Neural cell (in vitro differentiated cells): Measurements from ENCODE around the gene LYRM2. TPM values are rescaled to one million over a fixed set of nuclear protein-coding genes. Genes with fewer than 3 reads are reported as not detected.

Source experiments
- H2AFZ ChIP-seq: fragments of 200-600, 300-800 bp; sonication (generic), shearing (Covaris generic); 2 replicates; pipeline ENCODE4 v1.6.0; 2014; ENCODE audit warnings: low read depth, mild to moderate bottlenecking, antibody characterized with exemption, low read length, moderate library complexity
- H3F3A ChIP-seq: fragments of 200-600 bp; shearing (Covaris generic); 2 replicates; pipeline ENCODE4 v1.6.1; 2016; ENCODE audit warnings: mild to moderate bottlenecking, moderate library complexity, mixed read lengths, antibody characterized with exemption, low read length; ENCODE audit not compliant: insufficient read depth, poor library complexity, severe bottlenecking
- H3K27ac ChIP-seq: fragments of 200-600, 300-800 bp; sonication (generic), shearing (Covaris generic); 2 replicates; pipeline ENCODE4 v1.5.1; 2014; ENCODE audit warnings: mild to moderate bottlenecking, low read length, moderate library complexity
- H3K27me3 ChIP-seq: fragments of 300-800, 200-600 bp; sonication (generic), shearing (Covaris generic); 2 replicates; pipeline ENCODE4 v1.6.0; 2014; ENCODE audit warnings: mild to moderate bottlenecking, low read depth, low read length, moderate library complexity; ENCODE audit not compliant: insufficient read depth
- H3K36me3 ChIP-seq: fragments of 300-800, 200-600 bp; sonication (generic), shearing (Covaris generic); 2 replicates; pipeline ENCODE4 v1.5.1; 2014; ENCODE audit warnings: mild to moderate bottlenecking, antibody characterized with exemption, low read length, moderate library complexity; ENCODE audit not compliant: insufficient read depth
- H3K4me2 ChIP-seq: fragments of 300-800, 200-600 bp; sonication (generic), shearing (Covaris generic); 2 replicates; pipeline ENCODE4 v1.6.0; 2014; ENCODE audit warnings: mild to moderate bottlenecking, low read length
- H3K4me3 ChIP-seq: fragments of 300-800, 200-600 bp; sonication (generic), shearing (Covaris generic); 2 replicates; pipeline ENCODE4 v1.5.1; 2014; ENCODE audit warnings: mild to moderate bottlenecking, low read length, moderate library complexity
- H3K79me2 ChIP-seq: fragments of 200-600 bp; shearing (Covaris generic); replicated peaks from 2 replicates; pipeline ENCODE4 v1.6.0; 2014; ENCODE audit warnings: mild to moderate bottlenecking, low read length, moderate library complexity; ENCODE audit not compliant: insufficient read depth
- H3K9ac ChIP-seq: fragments of 300-800, 200-600 bp; sonication (generic), shearing (Covaris generic); 2 replicates; pipeline ENCODE4 v1.6.1; 2016; ENCODE audit warnings: mild to moderate bottlenecking, low read length, mixed read lengths
- H3K9me2 ChIP-seq: fragments of 200-600 bp; shearing (Covaris generic); 2 replicates; pipeline ENCODE4 v1.6.1; 2016; ENCODE audit warnings: mild to moderate bottlenecking, low read length, mixed read lengths; ENCODE audit not compliant: insufficient read depth
- H3K9me3 ChIP-seq: fragments of 200-600, 300-800 bp; sonication (generic), shearing (Covaris generic); 2 replicates; pipeline ENCODE4 v1.6.1; 2016; ENCODE audit warnings: mild to moderate bottlenecking, mixed run types, low read length, moderate library complexity, mixed read lengths
- H4K20me1 ChIP-seq: fragments of 200-600 bp; shearing (Covaris generic); 2 replicates; pipeline ENCODE4 v1.6.1; 2016; ENCODE audit warnings: mild to moderate bottlenecking, mixed run types; ENCODE audit not compliant: insufficient read depth
- EP300 ChIP-seq: fragments of 450-650 bp; conservative IDR thresholded peaks from 2 replicates; pipeline ENCODE4 v1.6.1; 2014; ENCODE audit warnings: antibody characterized with exemption, mild to moderate bottlenecking, moderate library complexity; ENCODE audit not compliant: poor library complexity, severe bottlenecking
- EZH2 ChIP-seq: fragments of 200-600, 300-800 bp; shearing (Covaris generic), sonication (generic); IDR thresholded peaks from 2 replicates; pipeline ENCODE4 v1.6.1; 2014; ENCODE audit warnings: antibody characterized with exemption, low read length, borderline replicate concordance, mild to moderate bottlenecking; ENCODE audit not compliant: insufficient read depth, poor library complexity, severe bottlenecking
- MXI1 ChIP-seq: fragments of 450-650 bp; conservative IDR thresholded peaks from 2 replicates; pipeline ENCODE4 v1.6.1; 2014; ENCODE audit warnings: antibody characterized with exemption, mild to moderate bottlenecking; ENCODE audit not compliant: poor library complexity, severe bottlenecking
- POLR2AphosphoS5 ChIP-seq: IDR thresholded peaks from 2 replicates; pipeline ENCODE4 v1.6.1; 2012
- RAD21 ChIP-seq: fragments of 450-650 bp; conservative IDR thresholded peaks from 2 replicates; pipeline ENCODE4 v1.6.1; 2014; ENCODE audit warnings: antibody characterized with exemption, mild to moderate bottlenecking, moderate library complexity
- SMC3 ChIP-seq: fragments of 450-650 bp; conservative IDR thresholded peaks from 2 replicates; pipeline ENCODE4 v1.6.1; 2014; ENCODE audit warnings: antibody characterized with exemption, mild to moderate bottlenecking, moderate library complexity; ENCODE audit not compliant: poor library complexity
- TAF1 ChIP-seq: IDR thresholded peaks from 2 replicates; pipeline ENCODE4 v1.6.1; 2012; ENCODE audit warnings: low read depth
- polyA plus RNA-seq: library from polyadenylated mRNA; depleted of rRNA; stranded (reverse); fragments of >200 nt; gene quantifications from 2 replicates; pipeline ENCODE4 v1.2.3, GENCODE V29; 2014
- TF ChIP-seq, protein P1 (sequence below): IDR thresholded peaks from 2 replicates; pipeline ENCODE4 v1.6.1; 2012; ENCODE audit warnings: borderline replicate concordance
- TF ChIP-seq, protein P2 (sequence below): fragments of 450-650 bp; IDR thresholded peaks from 2 replicates; pipeline ENCODE4 v1.5.1; 2014; ENCODE audit warnings: antibody characterized with exemption, mild to moderate bottlenecking, moderate library complexity; ENCODE audit not compliant: poor library complexity, severe bottlenecking

LYRM2 gene
- polyA plus RNA-seq, 1 donor from 2014 or later: 25.5 TPM

DNA sequence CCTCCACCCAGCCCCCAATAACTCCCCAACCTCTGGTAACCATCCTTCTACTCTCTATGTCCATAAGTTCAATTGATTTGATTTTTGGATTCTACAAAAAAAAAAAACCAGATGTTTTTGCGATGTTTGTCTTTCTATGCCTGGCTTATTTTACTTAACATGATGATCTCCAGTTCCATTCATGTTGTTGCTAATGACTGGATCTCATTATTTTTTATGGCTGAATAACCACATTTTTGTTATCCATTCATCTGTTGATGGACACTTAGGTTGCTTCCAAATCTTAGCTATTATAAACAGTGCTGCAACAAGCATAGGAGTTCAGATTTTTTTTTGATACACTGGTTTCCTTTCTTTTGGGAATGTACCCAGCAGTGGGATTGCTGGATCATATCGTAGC lies 98.8 kb downstream of the LYRM2 start:
- no peaks in the 10 kb centered on the region for H3K36me3 ChIP-seq
- H2AFZ ChIP-seq: no peak overlapping the region
- no peak overlapping the region for H3K4me3 ChIP-seq
- no peaks in the 10 kb centered on the region for H3F3A ChIP-seq
- H3K9me3 ChIP-seq: no peaks in the 10 kb centered on the region
- no peak for TF ChIP-seq EZH2
- TF ChIP-seq, protein P1, sequence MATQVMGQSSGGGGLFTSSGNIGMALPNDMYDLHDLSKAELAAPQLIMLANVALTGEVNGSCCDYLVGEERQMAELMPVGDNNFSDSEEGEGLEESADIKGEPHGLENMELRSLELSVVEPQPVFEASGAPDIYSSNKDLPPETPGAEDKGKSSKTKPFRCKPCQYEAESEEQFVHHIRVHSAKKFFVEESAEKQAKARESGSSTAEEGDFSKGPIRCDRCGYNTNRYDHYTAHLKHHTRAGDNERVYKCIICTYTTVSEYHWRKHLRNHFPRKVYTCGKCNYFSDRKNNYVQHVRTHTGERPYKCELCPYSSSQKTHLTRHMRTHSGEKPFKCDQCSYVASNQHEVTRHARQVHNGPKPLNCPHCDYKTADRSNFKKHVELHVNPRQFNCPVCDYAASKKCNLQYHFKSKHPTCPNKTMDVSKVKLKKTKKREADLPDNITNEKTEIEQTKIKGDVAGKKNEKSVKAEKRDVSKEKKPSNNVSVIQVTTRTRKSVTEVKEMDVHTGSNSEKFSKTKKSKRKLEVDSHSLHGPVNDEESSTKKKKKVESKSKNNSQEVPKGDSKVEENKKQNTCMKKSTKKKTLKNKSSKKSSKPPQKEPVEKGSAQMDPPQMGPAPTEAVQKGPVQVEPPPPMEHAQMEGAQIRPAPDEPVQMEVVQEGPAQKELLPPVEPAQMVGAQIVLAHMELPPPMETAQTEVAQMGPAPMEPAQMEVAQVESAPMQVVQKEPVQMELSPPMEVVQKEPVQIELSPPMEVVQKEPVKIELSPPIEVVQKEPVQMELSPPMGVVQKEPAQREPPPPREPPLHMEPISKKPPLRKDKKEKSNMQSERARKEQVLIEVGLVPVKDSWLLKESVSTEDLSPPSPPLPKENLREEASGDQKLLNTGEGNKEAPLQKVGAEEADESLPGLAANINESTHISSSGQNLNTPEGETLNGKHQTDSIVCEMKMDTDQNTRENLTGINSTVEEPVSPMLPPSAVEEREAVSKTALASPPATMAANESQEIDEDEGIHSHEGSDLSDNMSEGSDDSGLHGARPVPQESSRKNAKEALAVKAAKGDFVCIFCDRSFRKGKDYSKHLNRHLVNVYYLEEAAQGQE: no peak
- TF ChIP-seq TAF1: no peak
- no peak for TF ChIP-seq EP300
- TF ChIP-seq RAD21: no peak
- TF ChIP-seq, protein P2, sequence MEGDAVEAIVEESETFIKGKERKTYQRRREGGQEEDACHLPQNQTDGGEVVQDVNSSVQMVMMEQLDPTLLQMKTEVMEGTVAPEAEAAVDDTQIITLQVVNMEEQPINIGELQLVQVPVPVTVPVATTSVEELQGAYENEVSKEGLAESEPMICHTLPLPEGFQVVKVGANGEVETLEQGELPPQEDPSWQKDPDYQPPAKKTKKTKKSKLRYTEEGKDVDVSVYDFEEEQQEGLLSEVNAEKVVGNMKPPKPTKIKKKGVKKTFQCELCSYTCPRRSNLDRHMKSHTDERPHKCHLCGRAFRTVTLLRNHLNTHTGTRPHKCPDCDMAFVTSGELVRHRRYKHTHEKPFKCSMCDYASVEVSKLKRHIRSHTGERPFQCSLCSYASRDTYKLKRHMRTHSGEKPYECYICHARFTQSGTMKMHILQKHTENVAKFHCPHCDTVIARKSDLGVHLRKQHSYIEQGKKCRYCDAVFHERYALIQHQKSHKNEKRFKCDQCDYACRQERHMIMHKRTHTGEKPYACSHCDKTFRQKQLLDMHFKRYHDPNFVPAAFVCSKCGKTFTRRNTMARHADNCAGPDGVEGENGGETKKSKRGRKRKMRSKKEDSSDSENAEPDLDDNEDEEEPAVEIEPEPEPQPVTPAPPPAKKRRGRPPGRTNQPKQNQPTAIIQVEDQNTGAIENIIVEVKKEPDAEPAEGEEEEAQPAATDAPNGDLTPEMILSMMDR: no peak
- no peak for TF ChIP-seq POLR2AphosphoS5
- no peak for TF ChIP-seq SMC3
- no peak for TF ChIP-seq MXI1
- H3K9me2 ChIP-seq: no peaks in the 10 kb centered on the region
- H3K79me2 ChIP-seq: no peaks in the 10 kb centered on the region
- H3K9ac ChIP-seq: no peak overlapping the region
- no peaks in the 10 kb centered on the region for H3K27me3 ChIP-seq
- H4K20me1 ChIP-seq: no peaks in the 10 kb centered on the region
- no peak overlapping the region for H3K27ac ChIP-seq
- H3K4me2 ChIP-seq: no peak overlapping the region

DNA sequence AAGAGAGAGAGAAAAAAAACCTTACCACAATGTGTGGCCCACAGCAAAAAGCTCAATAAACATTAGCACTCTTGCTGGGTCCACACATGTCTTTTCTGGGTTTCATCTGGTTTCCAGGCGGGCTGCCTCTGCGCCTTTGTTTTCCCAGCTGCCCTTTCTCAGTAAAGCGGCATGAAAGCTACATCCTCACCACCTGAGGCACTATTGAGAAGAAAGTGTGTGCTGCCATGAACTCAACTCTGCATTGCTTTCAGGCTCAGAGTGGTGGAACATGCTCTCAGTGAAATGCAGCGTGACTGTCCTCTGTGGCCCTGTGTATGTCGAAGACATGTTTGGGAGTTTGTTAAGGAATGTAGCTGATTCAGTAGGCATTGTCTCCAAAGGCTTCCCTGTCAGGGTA lies 102.3 kb downstream of the LYRM2 start:
- H3K4me3 ChIP-seq: no peak overlapping the region
- no peaks in the 10 kb centered on the region for H3F3A ChIP-seq
- TF ChIP-seq SMC3 (no peak), EZH2 (no peak), EP300 (no peak), RAD21 (no peak), POLR2AphosphoS5 (no peak), TAF1 (no peak), MXI1 (no peak)
- TF ChIP-seq, protein P2: no peak
- TF ChIP-seq, protein P1: no peak
- no peak overlapping the region for H3K27ac ChIP-seq
- H3K4me2 ChIP-seq: no peak overlapping the region
- H3K9ac ChIP-seq: no peak overlapping the region
- no peaks in the 10 kb centered on the region for H3K36me3 ChIP-seq
- no peaks in the 10 kb centered on the region for H3K27me3 ChIP-seq
- H4K20me1 ChIP-seq: no peaks in the 10 kb centered on the region
- no peak overlapping the region for H2AFZ ChIP-seq
- H3K9me2 ChIP-seq: no peaks in the 10 kb centered on the region
- H3K9me3 ChIP-seq: no peaks in the 10 kb centered on the region
- no peaks in the 10 kb centered on the region for H3K79me2 ChIP-seq
